AG09319 (cell line): Measurements from ENCODE around the gene LCE1E.

ENCODE experiments used
- DNase-seq: peaks from one replicate; pipeline ENCODE4 v3.0.0-alpha.2; 2010; ENCODE audit warnings: low read depth; ENCODE audit errors: extremely low read depth
- CTCF ChIP-seq: IDR thresholded peaks from 2 replicates; pipeline ENCODE4 v1.5.1; 2011; ENCODE audit warnings: low read depth, mild to moderate bottlenecking, inconsistent platforms, low read length, moderate library complexity

The LCE1E gene

GRCh38 chr1:152777510-152778137 is 8.4 kb upstream of the LCE1E start:
- DNase-seq: no peak
- peak; percentile 33 for TF ChIP-seq CTCF

- no peak for TF ChIP-seq CTCF
- no peak for DNase-seq
Measured at GRCh38 chr1:152783095-152783494, 3.0 kb upstream of the LCE1E start.

DNA sequence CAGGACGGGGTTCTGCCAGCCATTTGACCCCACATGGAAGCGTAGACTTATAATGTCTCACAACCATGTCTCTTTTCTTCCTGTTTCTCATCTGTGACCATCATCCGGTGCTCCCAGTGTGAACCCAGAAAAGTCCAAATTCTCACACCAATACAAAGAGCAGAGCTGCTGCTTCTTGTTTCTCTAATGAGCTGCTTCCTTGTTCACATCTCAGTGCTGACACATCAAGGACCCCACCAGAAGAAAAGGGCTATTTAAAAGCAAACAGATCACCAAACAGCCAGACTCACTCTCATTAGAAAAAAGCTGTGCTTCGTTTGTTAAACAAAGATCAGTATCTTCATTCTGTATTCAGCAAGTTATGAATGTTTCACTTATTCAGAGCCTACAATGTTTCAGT is 9.6 kb downstream of the LCE1E start:
- DNase-seq: no peak
- no peak for TF ChIP-seq CTCF

DNA sequence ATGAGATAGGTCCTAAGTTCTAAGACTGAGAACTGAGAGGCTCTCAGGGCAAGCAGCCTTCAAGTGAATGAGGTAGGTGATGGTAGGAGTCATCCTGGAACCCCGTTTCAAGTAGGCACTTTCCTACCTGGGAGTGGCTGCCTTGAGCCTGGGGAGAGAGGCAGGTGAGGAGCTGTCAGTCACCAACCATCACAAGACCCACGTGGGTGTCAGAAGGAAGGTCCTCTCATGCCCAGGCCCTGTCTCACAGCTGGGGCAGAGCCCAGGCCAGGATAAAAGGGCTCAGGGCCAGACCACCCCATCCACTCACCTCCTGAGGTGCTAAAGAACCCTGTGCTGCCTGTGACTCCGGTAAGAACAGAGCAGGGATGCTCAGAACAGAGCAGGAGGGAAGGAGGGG is 10.4 kb downstream of the LCE1E start, which contains the start of gene LCE1D:
Gene LCE1D (plus strand): TSS at position 301 of the 400 bp plus-strand sequence. CDS start 1,074 bp downstream, outside the sequence.
- DNase-seq: no peak
- TF ChIP-seq CTCF: no peak

GRCh38 chr1:152801333-152801732 is 15.3 kb downstream of the LCE1E start:
- no peak for DNase-seq
- TF ChIP-seq CTCF: no peak

- DNase-seq: no peak
- TF ChIP-seq CTCF: no peak
Measured at GRCh38 chr1:152806576-152806975, 20.5 kb downstream of the LCE1E start, which contains the start of gene LCE1C. LCE1C (minus strand) TSS chr1:152806651; CDS start chr1:152805478, 1,173 bp downstream.

DNA sequence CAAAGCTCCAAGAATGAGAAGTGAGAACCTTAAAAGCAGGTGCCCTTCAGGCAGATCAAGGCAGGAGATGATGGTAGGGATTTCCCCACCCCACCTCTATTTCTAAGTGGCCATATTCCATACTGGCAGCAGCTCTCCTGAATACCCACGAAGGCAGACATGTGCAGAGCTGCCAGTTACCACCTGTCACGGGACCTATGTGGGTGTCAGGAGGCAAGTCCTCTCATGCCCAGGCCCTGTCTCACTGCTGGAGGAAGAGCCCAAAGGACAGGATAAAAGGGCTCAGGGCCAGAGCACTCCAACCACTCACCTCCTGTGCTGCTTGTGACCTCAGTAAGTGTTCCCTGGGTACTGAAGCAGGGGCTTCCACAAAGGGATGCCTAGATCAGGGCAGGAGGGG is 25.0 kb downstream of the LCE1E start:
- TF ChIP-seq CTCF: no peak
- DNase-seq: no peak
